NAMALWA (cell line): Measurements from ENCODE around the gene HOXA5.

Experiments used
- DNase-seq: peaks from one replicate; pipeline ENCODE4 v3.0.0-alpha.2; 2015; ENCODE audit warnings: low spot score

The HOXA5 gene

GRCh38 chr7:27148031-27148755 lies 4.7 kb upstream of the HOXA5 start:
- DNase-seq: no peak

GRCh38 chr7:27147199-27148030 lies 3.9 kb upstream of the HOXA5 start, which contains the start of gene HOXA6:
Gene HOXA6, minus strand, starts transcription at chr7:27147774. Its CDS starts 25 bp downstream, at chr7:27147749.
- DNase-seq: no peak

GRCh38 chr7:27146491-27147198 lies 3.2 kb upstream of the HOXA5 start:
- DNase-seq: no peak

- DNase-seq: no peak
These were observed 2.5 kb upstream of the HOXA5 start for GRCh38 chr7:27145914-27146412.

GRCh38 chr7:27145165-27145913 lies 1.9 kb upstream of the HOXA5 start:
- DNase-seq: no peak

GRCh38 chr7:27144781-27145164 lies 1.3 kb upstream of the HOXA5 start:
- DNase-seq: no peak

GRCh38 chr7:27143950-27144780 lies 684 bp upstream of the HOXA5 start:
- DNase-seq: no peak

- no peak for DNase-seq
These were observed 880 bp downstream of the HOXA5 start for GRCh38 chr7:27142580-27143022.

- no peak for DNase-seq
These were observed 1.4 kb downstream of the HOXA5 start for GRCh38 chr7:27141923-27142579.

- DNase-seq: no peak
These were observed 2.2 kb downstream of the HOXA5 start for GRCh38 chr7:27141137-27141922.

GRCh38 chr7:27140126-27140857 lies 3.2 kb downstream of the HOXA5 start:
- no peak for DNase-seq

- DNase-seq: no peak
These were observed 4.0 kb downstream of the HOXA5 start for GRCh38 chr7:27139334-27140125.

- no peak for DNase-seq
These were observed 4.5 kb downstream of the HOXA5 start for GRCh38 chr7:27138985-27139333.

- no peak for DNase-seq
These were observed 5.0 kb downstream of the HOXA5 start for GRCh38 chr7:27138472-27138871.

GRCh38 chr7:27137640-27138315 lies 5.7 kb downstream of the HOXA5 start:
- DNase-seq: no peak

GRCh38 chr7:27134392-27134791 lies 9.1 kb downstream of the HOXA5 start:
- DNase-seq: no peak
